ENCODE results near the gene HPGD. TPM values are rescaled to one million over a fixed set of nuclear protein-coding genes. Genes with fewer than 3 reads are reported as not detected.

The HPGD gene
- total RNA-seq, 2 donors from 2014 or later, result 0.33 to 9.1 TPM

DNA sequence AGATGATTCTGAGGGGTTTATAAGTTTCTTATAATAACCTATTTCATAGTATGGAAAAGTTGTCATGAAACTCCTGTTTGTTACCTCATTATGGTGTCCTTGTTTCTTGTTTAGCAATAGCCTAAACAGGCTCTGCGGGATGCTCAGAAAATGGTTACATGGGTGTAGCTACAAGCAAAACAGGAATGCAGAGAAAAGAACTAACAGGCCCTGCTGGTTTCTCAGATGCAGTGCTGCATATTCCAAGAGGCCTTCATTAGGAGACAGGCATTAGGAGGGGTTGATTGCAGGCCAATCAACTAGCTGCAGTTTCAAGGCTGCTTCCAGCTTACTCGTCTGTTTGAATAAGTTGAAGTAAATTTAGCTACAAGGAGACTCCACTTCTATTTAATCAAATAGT, 37.6 kb upstream of the HPGD start:
- no peaks in the 10 kb centered on the region for H3K9me3 ChIP-seq
- no peak for ATAC-seq
- H3K36me3 ChIP-seq (replicated peaks in 1 of 2; ENCODE audit: insufficient read depth in 1 of 2, low read depth in 2 of 2), result no peaks in the 10 kb centered on the region
- 43 to 62% methylated on average over 2 of the region's 2 CpGs for WGBS, 2 donors
- DNase-seq, result no peak
- H3K4me1 ChIP-seq, result no peaks in the 10 kb centered on the region
- H3K4me3 ChIP-seq, result no peak overlapping the region
- intact Hi-C loops (cut with DNase I), result no loop called here
- no peak overlapping the region for H3K27ac ChIP-seq
- TF ChIP-seq, protein P1, sequence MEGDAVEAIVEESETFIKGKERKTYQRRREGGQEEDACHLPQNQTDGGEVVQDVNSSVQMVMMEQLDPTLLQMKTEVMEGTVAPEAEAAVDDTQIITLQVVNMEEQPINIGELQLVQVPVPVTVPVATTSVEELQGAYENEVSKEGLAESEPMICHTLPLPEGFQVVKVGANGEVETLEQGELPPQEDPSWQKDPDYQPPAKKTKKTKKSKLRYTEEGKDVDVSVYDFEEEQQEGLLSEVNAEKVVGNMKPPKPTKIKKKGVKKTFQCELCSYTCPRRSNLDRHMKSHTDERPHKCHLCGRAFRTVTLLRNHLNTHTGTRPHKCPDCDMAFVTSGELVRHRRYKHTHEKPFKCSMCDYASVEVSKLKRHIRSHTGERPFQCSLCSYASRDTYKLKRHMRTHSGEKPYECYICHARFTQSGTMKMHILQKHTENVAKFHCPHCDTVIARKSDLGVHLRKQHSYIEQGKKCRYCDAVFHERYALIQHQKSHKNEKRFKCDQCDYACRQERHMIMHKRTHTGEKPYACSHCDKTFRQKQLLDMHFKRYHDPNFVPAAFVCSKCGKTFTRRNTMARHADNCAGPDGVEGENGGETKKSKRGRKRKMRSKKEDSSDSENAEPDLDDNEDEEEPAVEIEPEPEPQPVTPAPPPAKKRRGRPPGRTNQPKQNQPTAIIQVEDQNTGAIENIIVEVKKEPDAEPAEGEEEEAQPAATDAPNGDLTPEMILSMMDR (IDR thresholded peaks at IDR 0.05), result no peak
- TF ChIP-seq POLR2A (IDR thresholded peaks at IDR 0.05), result no peak
- H3K27me3 ChIP-seq, result no peaks in the 10 kb centered on the region

DNA sequence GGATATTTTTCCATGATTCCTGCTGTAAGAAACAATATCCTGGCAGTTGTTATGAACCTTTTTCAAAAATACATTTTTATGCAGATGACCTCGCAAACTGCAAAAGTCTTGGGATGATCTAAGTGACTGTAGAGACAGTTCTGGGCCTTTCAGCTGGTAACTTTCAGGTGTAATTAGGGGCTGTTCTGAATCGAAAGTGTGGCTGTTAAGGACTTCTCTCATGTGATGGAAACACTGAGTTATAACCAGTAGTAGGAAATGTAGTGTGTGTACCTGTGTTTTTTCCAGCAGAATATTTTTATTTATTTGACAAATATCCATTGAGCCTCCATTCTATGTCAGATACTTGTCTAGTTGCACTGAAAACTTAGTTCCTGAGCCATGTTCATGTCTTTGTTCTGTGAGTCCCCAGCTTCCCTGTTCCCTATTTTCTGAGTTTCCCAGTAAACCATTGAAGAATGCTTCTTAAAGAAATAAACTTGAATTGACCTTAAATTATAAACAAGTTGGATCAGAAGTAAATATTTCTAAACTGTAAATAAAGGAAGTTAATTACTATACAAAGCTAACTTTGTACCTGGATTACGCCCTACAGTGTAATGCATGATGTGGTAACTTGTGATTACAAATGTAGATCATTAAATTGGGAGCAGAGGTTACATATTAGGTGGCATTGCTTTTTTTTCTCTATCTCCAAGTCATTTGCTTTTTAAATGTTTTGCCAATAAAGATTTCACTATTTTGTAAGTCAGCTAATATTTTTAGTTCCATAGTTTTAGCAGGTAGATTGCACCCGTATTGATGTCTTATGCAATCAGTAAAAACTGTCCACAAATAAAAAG, 33.7 kb upstream of the HPGD start:
- no peak for ATAC-seq

GRCh38 chr4:174554231-174554728, 32.0 kb upstream of the HPGD start:
- Histone ChIP-seq H3K4me1 (no peaks in the 10 kb centered on the region), H3K4me3 (no peak overlapping the region), H3K36me3 (replicated peaks in 1 of 2; ENCODE audit: insufficient read depth in 1 of 2, low read depth in 2 of 2) (no peaks in the 10 kb centered on the region), H3K27ac (no peak overlapping the region), H3K27me3 (no peaks in the 10 kb centered on the region), H3K9me3 (no peaks in the 10 kb centered on the region)
- no peak for DNase-seq
- no peak for ATAC-seq
- TF ChIP-seq POLR2A (IDR thresholded peaks at IDR 0.05), result no peak
- TF ChIP-seq, protein P1 (IDR thresholded peaks at IDR 0.05), result no peak
- intact Hi-C loops (cut with DNase I), result no loop called here

More for the DNA sequence above, 33.7 kb upstream of the HPGD start:
- Histone ChIP-seq H3K4me3 (no peak overlapping the region), H3K36me3 (replicated peaks in 1 of 2; ENCODE audit: insufficient read depth in 1 of 2, low read depth in 2 of 2) (no peaks in the 10 kb centered on the region), H3K9me3 (no peaks in the 10 kb centered on the region), H3K4me1 (no peaks in the 10 kb centered on the region), H3K27me3 (no peaks in the 10 kb centered on the region), H3K27ac (no peak overlapping the region)
- intact Hi-C loops (cut with DNase I), result no loop called here
- 87% methylated on average over 4 of the region's 4 CpGs for WGBS, 2 donors
- no peak for DNase-seq
- TF ChIP-seq POLR2A (IDR thresholded peaks at IDR 0.05), result no peak
- TF ChIP-seq, protein P1 (IDR thresholded peaks at IDR 0.05), result no peak

DNA sequence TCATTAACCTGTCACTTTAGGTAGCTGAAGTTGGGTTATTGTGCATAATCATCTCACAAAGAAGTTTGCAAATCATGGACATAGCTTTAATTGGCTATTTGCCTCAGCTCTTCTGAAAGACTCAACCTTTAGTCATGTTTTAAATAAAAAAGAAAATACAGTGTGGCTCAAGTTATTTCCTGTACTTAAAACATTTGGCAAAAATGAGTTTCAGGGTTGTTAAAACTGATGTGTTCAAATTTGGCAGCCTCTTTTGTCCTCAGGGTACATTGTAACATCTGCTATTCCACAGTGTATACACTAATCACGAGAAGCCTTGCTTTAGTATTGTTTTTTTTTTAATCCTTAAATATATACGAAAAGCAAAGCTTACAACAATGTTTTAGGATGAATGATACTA, 31.5 kb upstream of the HPGD start:
- no peak for TF ChIP-seq POLR2A (IDR thresholded peaks at IDR 0.05)
- TF ChIP-seq, protein P1 (IDR thresholded peaks at IDR 0.05), result no peak
- DNase-seq (no peak), ATAC-seq (no peak)
- intact Hi-C loops (cut with DNase I), result no loop called here
- 60 to 70% methylated on average over 2 of the region's 2 CpGs for WGBS, 2 donors
- no peaks in the 10 kb centered on the region for H3K36me3 ChIP-seq (replicated peaks in 1 of 2; ENCODE audit: insufficient read depth in 1 of 2, low read depth in 2 of 2)
- no peak overlapping the region for H3K4me3 ChIP-seq
- no peaks in the 10 kb centered on the region for H3K9me3 ChIP-seq
- no peaks in the 10 kb centered on the region for H3K27me3 ChIP-seq
- no peaks in the 10 kb centered on the region for H3K4me1 ChIP-seq
- H3K27ac ChIP-seq, result no peak overlapping the region

- H3K27ac ChIP-seq, result no peak overlapping the region
- intact Hi-C loops (cut with DNase I), result no loop called here
- TF ChIP-seq, protein P1 (IDR thresholded peaks at IDR 0.05), result no peak
- no peak for TF ChIP-seq POLR2A (IDR thresholded peaks at IDR 0.05)
- 57 to 63% methylated on average over 2 of the region's 2 CpGs for WGBS, 2 donors
- no peaks in the 10 kb centered on the region for H3K4me1 ChIP-seq
- H3K4me3 ChIP-seq, result no peak overlapping the region
- H3K27me3 ChIP-seq, result no peaks in the 10 kb centered on the region
- DNase-seq, result no peak
- ATAC-seq, result no peak
- H3K9me3 ChIP-seq, result no peaks in the 10 kb centered on the region
- H3K36me3 ChIP-seq (replicated peaks in 1 of 2; ENCODE audit: insufficient read depth in 1 of 2, low read depth in 2 of 2), result no peaks in the 10 kb centered on the region
These were observed 30.7 kb upstream of the HPGD start for GRCh38 chr4:174553031-174553430.

Measured in body of pancreas (tissue), 4 donors.